ENCODE data around the gene FOXD1.

Gene FOXD1

DNA sequence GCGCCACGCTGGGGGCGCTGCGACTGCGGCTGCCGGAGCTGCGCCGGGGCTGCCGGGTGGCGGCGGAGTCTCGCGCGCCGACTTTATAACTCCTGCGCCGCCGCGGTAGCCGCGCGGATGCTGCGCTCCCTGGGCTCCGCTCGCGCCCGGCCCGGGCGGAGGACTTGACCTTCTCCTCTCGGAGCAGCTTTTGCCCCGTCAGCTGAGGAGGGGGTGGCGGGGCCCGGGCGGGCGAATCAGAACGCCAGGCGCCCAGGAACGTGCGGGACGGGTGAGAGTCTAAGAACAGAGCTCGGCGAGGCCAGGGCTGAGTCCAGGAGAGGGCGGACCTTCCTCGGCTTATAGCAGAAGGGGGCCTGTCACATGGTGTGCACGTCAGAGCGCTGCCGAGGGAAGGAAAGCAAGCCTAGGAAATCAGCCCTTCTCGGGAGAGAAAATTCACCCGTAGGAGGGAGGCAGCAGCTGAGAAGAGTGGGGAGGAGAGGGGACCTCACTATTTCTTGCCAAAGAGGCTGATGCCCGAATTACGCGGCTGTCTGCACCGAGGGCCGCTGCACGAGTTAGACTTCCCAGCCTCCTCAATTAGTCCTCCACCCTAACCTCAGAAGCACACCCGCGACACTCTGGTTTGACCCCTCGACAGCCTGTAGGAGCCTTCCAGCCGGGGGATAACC lies at the start of gene FOXD1:
Gene FOXD1 (minus strand): TSS at position 315 of the 674 bp plus-strand sequence. CDS start 415 bp downstream, outside the sequence.
- TF ChIP-seq, protein P1, sequence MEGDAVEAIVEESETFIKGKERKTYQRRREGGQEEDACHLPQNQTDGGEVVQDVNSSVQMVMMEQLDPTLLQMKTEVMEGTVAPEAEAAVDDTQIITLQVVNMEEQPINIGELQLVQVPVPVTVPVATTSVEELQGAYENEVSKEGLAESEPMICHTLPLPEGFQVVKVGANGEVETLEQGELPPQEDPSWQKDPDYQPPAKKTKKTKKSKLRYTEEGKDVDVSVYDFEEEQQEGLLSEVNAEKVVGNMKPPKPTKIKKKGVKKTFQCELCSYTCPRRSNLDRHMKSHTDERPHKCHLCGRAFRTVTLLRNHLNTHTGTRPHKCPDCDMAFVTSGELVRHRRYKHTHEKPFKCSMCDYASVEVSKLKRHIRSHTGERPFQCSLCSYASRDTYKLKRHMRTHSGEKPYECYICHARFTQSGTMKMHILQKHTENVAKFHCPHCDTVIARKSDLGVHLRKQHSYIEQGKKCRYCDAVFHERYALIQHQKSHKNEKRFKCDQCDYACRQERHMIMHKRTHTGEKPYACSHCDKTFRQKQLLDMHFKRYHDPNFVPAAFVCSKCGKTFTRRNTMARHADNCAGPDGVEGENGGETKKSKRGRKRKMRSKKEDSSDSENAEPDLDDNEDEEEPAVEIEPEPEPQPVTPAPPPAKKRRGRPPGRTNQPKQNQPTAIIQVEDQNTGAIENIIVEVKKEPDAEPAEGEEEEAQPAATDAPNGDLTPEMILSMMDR (IDR thresholded peaks at IDR 0.05; ENCODE audit: low read depth, low read length): peak; percentile 7
- peak; percentile 99 for DNase-seq (ENCODE audit: low read depth, low spot score)
- in situ Hi-C loops (cut with HindIII; ENCODE audit: low sequenced_read_pairs): no loop called here
- peak within 1 kb of the TSS; percentile 94 for H3K4me3 ChIP-seq (ENCODE audit: low read depth, low read length)

DNA sequence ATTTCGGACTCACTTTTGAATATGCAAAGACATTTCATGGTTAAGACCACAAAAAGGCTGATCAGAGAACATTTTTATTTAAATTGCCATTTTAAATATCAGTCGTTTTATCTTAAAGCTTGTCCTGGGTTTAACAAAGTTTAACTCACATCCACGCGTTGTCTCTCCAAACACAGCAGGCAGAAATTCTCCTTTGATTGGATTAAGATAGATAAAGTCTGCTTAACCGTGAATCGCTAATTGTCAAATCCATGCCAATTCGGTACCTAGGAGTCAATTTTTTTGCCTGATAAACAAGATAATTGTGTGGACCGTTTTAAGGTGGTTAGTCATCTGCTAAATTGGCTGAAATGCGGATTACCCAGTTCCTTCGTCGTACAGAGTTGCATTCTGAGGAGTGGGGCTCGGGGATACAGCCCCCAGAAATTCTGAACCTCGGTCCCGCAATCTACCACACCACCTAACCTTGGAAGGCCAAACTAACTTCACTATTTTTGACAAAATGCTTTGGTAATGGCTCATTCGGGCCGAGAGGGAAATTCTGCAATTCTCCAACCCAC lies 49.0 kb upstream of the FOXD1 start:
- in situ Hi-C loops (cut with HindIII; ENCODE audit: low sequenced_read_pairs): no loop called here
- DNase-seq (ENCODE audit: low read depth, low spot score): no peak
- TF ChIP-seq, protein P1 (IDR thresholded peaks at IDR 0.05; ENCODE audit: low read depth, low read length): no peak
- H3K4me3 ChIP-seq (ENCODE audit: low read depth, low read length): peak overlapping the region; percentile 96

DNA sequence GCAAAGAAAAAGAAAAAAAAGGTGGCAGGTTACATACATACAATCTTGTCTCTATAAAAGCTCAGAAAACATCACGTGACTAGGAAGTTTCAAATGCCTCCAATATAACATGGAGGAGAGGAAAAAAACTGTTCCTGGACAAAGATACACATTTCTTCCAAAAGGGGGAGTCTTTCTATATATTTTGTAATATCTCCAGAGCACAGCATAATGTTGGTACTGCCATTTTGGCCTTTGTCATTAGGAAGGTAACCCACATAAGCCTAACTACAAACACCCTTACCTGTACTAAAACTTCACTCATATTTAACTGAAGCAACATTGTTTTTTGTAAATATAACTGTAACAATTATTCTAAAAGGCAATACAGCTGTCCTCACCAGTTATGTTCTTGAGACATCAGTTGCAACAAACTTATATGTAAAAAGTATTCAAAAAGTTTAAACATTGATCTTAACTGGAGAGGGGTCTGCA lies 48.4 kb upstream of the FOXD1 start:
- DNase-seq (ENCODE audit: low read depth, low spot score): peak; percentile 77
- H3K4me3 ChIP-seq (ENCODE audit: low read depth, low read length): peak overlapping the region; percentile 96
- in situ Hi-C loops (cut with HindIII; ENCODE audit: low sequenced_read_pairs): no loop called here
- TF ChIP-seq, protein P1 (IDR thresholded peaks at IDR 0.05; ENCODE audit: low read depth, low read length): peak; percentile 46

DNA sequence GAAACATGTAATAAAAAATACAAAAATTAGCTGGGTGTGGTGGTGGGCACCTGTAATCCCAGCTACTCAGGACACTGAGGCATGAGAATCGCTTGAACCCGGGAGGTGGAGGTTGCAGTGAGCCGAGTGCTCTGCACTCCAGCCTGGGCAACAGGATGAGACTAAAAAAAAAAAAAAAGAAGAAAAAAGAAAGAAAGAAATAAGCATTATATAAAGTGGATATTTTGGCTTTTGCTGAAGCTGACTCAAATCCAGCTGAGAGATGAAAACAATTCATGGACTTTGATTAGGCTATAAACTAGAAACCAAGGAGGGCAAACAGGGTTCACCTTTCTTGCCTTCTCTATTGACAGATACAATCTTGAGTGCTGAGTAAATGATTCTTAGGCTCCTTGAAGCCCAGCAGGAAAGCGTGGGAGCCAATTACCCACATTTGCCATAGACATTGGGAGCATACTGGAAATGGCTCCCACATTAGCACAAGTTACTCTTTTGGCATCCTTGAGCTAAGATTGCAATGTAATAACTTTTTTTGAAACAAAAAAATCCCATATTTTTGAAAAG lies 47.3 kb upstream of the FOXD1 start:
- in situ Hi-C loops (cut with HindIII; ENCODE audit: low sequenced_read_pairs): no loop called here
- no peak for DNase-seq (ENCODE audit: low read depth, low spot score)
- TF ChIP-seq, protein P1 (IDR thresholded peaks at IDR 0.05; ENCODE audit: low read depth, low read length): no peak
- no peak overlapping the region for H3K4me3 ChIP-seq (ENCODE audit: low read depth, low read length)

DNA sequence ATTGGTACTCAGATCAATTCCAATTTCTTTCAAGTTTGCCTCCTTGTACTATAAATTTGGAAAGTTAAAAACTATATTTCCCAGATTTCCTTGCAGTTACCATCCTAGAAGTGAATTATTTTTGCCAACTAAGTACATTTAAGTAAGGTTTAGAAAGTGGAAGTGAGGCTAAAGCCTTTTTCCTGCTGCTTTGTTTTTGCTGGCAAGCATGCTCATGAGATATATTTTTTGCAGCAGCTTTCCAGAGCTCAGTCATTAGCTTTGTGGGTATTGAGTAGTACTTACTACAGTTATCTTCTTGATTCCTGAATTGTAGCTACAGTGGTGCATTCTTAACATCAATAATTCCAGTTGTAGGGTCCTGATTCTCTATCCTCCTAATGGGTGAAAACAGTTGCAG lies 46.1 kb upstream of the FOXD1 start:
- in situ Hi-C loops (cut with HindIII; ENCODE audit: low sequenced_read_pairs): no loop called here
- TF ChIP-seq, protein P1 (IDR thresholded peaks at IDR 0.05; ENCODE audit: low read depth, low read length): no peak

GRCh38 chr5:73493421-73493820 lies 44.8 kb upstream of the FOXD1 start:
- TF ChIP-seq, protein P1 (IDR thresholded peaks at IDR 0.05; ENCODE audit: low read depth, low read length): no peak
- no peak overlapping the region for H3K4me3 ChIP-seq (ENCODE audit: low read depth, low read length)
- in situ Hi-C loops (cut with HindIII; ENCODE audit: low sequenced_read_pairs): no loop called here
- no peak for DNase-seq (ENCODE audit: low read depth, low spot score)

More for the DNA sequence above, 46.1 kb upstream of the FOXD1 start:
- DNase-seq (ENCODE audit: low read depth, low spot score): peak; percentile 3
- H3K4me3 ChIP-seq (ENCODE audit: low read depth, low read length): no peak overlapping the region
